Measurements from ENCODE around the gene TGFB1.
"Not testable (repeated sequence)": the region's sequence is repeated elsewhere in the genome, so short reads cannot be mapped to it uniquely, and the experiment has no call there.

TGFB1 gene

GRCh38 chr19:41381536-41381935 lies 27.8 kb upstream of the TGFB1 start:
- H3K4me1 Mint-ChIP-seq (ENCODE audit: low read depth) = peaks cover 43% of the 10 kb centered on the region
- H3K27me3 Mint-ChIP-seq; intact Hi-C loops (cut with micrococcal nuclease); H3K4me3 Mint-ChIP-seq; H3K9me3 Mint-ChIP-seq; H3K27ac Mint-ChIP-seq: not testable (repeated sequence)
- H3K36me3 Mint-ChIP-seq (ENCODE audit: low read depth) = peaks cover 61% of the 10 kb centered on the region

GRCh38 chr19:41377977-41378709 lies 24.4 kb upstream of the TGFB1 start:
- peak overlapping the region; percentile 39 for H3K4me3 Mint-ChIP-seq
- peaks cover 27% of the 10 kb centered on the region for H3K36me3 Mint-ChIP-seq (ENCODE audit: low read depth)
- H3K27ac Mint-ChIP-seq = peak overlapping the region; percentile 74
- no peaks in the 10 kb centered on the region for H3K27me3 Mint-ChIP-seq
- peaks cover 52% of the 10 kb centered on the region for H3K4me1 Mint-ChIP-seq (ENCODE audit: low read depth)
- intact Hi-C loops (cut with micrococcal nuclease) = no loop called here
- H3K9me3 Mint-ChIP-seq = no peaks in the 10 kb centered on the region

GRCh38 chr19:41376998-41377365 lies 23.3 kb upstream of the TGFB1 start:
- intact Hi-C loops (cut with micrococcal nuclease) = no loop called here

GRCh38 chr19:41376241-41376997 lies 22.7 kb upstream of the TGFB1 start, which contains the start of gene TMEM91:
Gene TMEM91 (plus strand): TSS chr19:41376533. CDS start chr19:41378310, 1,777 bp downstream.
- peak within 1 kb of the TSS; percentile 78 for H3K4me3 Mint-ChIP-seq
- H3K4me1 Mint-ChIP-seq (ENCODE audit: low read depth) = peaks cover 58% of the 10 kb centered on the region
- peaks cover 15% of the 10 kb centered on the region for H3K36me3 Mint-ChIP-seq (ENCODE audit: low read depth)
- no peaks in the 10 kb centered on the region for H3K27me3 Mint-ChIP-seq
- H3K9me3 Mint-ChIP-seq = no peaks in the 10 kb centered on the region
- intact Hi-C loops (cut with micrococcal nuclease) = no loop called here
- H3K27ac Mint-ChIP-seq = peak within 1 kb of the TSS; percentile 74

More at GRCh38 chr19:41376998-41377365, 23.3 kb upstream of the TGFB1 start:
- Mint-ChIP-seq H3K27ac (peak overlapping the region; percentile 74), H3K9me3 (no peaks in the 10 kb centered on the region), H3K36me3 (ENCODE audit: low read depth) (peaks cover 18% of the 10 kb centered on the region), H3K4me3 (peak overlapping the region; percentile 78), H3K27me3 (no peaks in the 10 kb centered on the region), H3K4me1 (ENCODE audit: low read depth) (peaks cover 57% of the 10 kb centered on the region)

DNA sequence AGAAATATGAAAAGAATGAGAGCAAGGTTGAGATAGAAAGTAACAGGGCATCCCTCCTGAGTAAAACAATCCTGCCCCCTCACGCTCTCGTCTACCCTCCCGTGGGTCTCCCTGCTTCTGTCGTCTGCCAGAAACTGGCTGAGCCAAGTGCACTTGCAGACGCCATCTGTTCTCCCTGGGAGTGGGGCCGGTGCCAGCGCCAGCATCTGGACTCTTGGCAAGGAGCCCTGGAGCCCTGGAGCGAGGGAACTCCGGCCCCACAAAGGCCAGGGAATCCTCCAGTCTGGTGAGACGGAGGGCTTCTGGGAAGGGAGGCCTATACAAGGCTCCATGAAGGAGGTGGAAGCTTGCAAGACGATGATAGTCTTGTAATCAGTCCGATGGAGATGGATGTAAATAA lies 20.3 kb upstream of the TGFB1 start:
- peaks cover 19% of the 10 kb centered on the region for H3K36me3 Mint-ChIP-seq (ENCODE audit: low read depth)
- H3K27ac Mint-ChIP-seq = peak overlapping the region; percentile 42
- H3K27me3 Mint-ChIP-seq = no peaks in the 10 kb centered on the region
- H3K9me3 Mint-ChIP-seq = no peaks in the 10 kb centered on the region
- H3K4me1 Mint-ChIP-seq (ENCODE audit: low read depth) = peaks cover 55% of the 10 kb centered on the region
- H3K4me3 Mint-ChIP-seq = no peak overlapping the region
- intact Hi-C loops (cut with micrococcal nuclease) = no loop called here

DNA sequence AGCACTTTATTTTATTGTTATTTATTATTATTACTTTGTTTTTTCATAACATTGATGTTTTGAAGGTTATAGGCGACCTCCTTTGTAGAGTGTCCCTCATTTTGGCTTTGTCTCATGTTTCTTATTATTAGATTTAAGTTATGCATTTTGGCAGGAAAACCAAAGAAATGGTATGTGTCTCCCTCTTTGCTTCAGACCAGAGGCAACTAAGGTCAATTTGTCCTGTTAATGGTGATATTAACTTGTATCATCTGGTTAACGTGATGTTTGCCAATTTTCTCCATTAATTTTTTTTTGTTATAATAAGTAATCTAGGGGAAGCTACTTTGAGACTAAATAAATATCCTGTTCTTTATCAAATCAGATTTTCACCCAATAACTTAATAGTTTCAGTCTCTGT lies 18.8 kb upstream of the TGFB1 start:
- Mint-ChIP-seq H3K4me1 (ENCODE audit: low read depth) (peaks cover 54% of the 10 kb centered on the region), H3K27me3 (no peaks in the 10 kb centered on the region), H3K27ac (peak overlapping the region; percentile 41), H3K4me3 (no peak overlapping the region), H3K9me3 (no peaks in the 10 kb centered on the region), H3K36me3 (ENCODE audit: low read depth) (peaks cover 13% of the 10 kb centered on the region)
- intact Hi-C loops (cut with micrococcal nuclease) = no loop called here

DNA sequence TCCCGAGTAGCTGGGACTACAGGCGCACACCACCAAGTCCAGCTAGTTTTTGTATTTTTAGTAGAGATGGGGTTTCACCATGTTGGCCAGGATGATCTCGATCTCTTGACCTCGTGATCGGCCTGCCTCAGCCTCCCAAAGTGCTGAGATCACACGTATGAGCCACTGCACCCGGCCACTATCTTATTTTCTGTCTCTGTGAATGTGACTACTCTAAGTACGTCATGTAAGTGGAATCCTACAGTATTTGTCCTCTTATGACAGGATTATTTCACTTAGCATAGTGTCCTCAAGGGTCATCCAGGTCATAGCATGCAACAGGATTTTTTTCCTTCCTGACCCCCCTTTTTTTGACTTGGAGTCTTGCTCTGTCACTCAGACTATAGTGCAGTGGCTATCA lies 17.8 kb upstream of the TGFB1 start:
- no peaks in the 10 kb centered on the region for H3K27me3 Mint-ChIP-seq
- H3K27ac Mint-ChIP-seq = peak overlapping the region; percentile 70
- H3K36me3 Mint-ChIP-seq (ENCODE audit: low read depth) = peaks cover 6% of the 10 kb centered on the region
- H3K4me1 Mint-ChIP-seq (ENCODE audit: low read depth) = peaks cover 54% of the 10 kb centered on the region
- no peaks in the 10 kb centered on the region for H3K9me3 Mint-ChIP-seq
- H3K4me3 Mint-ChIP-seq = no peak overlapping the region
- intact Hi-C loops (cut with micrococcal nuclease) = no loop called here

DNA sequence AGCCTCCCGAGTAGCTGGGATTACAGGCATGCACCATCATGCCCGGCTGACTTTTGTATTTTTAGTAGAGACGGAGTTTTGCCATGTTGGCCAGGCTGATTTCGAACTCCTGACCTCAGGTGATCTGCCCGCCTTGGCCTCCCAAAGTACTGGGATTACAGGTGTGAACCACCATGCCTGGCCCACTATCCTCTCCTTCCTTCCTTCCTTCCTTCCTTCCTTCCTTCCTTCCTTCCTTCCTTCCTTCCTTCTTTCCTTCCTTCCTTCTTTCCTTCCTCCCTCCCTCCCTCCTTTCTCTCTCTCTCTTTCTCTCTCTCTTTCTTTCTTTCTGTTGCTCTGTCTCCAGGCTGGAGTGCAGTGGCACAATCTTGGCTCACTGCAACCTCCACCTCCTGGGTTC lies 17.4 kb upstream of the TGFB1 start:
- intact Hi-C loops (cut with micrococcal nuclease); H3K4me3 Mint-ChIP-seq; H3K27me3 Mint-ChIP-seq; H3K9me3 Mint-ChIP-seq; H3K36me3 Mint-ChIP-seq (ENCODE audit: low read depth): not testable (repeated sequence)
- Mint-ChIP-seq H3K27ac (peak overlapping the region; percentile 70), H3K4me1 (ENCODE audit: low read depth) (peaks cover 56% of the 10 kb centered on the region)

DNA sequence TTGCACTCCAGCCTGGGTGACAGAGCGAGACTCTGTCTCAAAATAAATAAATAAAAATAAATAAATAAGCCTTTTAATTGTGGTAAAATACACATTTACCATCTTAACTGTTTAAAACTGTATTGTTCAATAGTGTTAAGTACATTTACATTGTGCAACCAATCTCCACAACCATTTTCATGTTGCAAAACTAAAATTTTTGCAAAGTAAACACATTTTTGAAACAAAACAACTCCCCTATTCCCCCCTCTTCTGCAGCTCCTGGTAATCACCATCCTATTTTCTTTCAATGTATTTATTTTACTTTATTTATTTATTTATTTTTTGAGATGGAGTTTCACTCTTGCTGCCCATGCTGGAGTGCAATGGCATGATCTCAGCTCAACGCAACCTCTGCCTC lies 16.0 kb upstream of the TGFB1 start:
- no peaks in the 10 kb centered on the region for H3K27me3 Mint-ChIP-seq
- no peaks in the 10 kb centered on the region for H3K9me3 Mint-ChIP-seq
- H3K27ac Mint-ChIP-seq = no peak overlapping the region
- H3K4me3 Mint-ChIP-seq = no peak overlapping the region
- intact Hi-C loops (cut with micrococcal nuclease) = no loop called here
- H3K36me3 Mint-ChIP-seq (ENCODE audit: low read depth) = peaks cover 6% of the 10 kb centered on the region
- H3K4me1 Mint-ChIP-seq (ENCODE audit: low read depth) = peaks cover 53% of the 10 kb centered on the region

GRCh38 chr19:41367848-41368301 lies 14.2 kb upstream of the TGFB1 start:
- Mint-ChIP-seq H3K9me3 (no peaks in the 10 kb centered on the region), H3K27ac (peak overlapping the region; percentile 100), H3K4me1 (ENCODE audit: low read depth) (peaks cover 58% of the 10 kb centered on the region), H3K27me3 (no peaks in the 10 kb centered on the region), H3K4me3 (peak overlapping the region; percentile 2), H3K36me3 (ENCODE audit: low read depth) (peaks cover 6% of the 10 kb centered on the region)
- intact Hi-C loops (cut with micrococcal nuclease) = no loop called here

DNA sequence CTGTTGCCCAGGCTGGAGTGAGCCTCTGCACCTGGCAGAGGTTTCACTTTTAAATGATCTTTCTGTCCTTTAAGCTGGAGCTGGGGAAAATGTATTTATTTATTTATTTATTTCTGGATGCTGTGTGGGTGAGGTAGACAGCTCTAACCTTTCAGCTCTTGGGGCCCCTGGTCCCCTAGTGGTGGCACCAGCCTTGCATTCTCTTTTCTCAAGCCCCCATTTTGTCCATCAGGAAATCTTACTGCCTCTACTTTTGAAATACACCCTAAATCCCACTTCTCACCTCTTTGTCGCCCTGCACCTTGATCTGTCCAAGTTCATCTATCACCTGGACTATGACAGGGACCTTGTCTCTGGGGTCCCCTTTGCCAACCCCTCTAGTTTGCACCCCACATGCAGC lies 12.4 kb upstream of the TGFB1 start:
- Mint-ChIP-seq H3K4me1 (ENCODE audit: low read depth) (peaks cover 54% of the 10 kb centered on the region), H3K4me3 (no peak overlapping the region), H3K27me3 (no peaks in the 10 kb centered on the region), H3K9me3 (no peaks in the 10 kb centered on the region), H3K36me3 (ENCODE audit: low read depth) (peaks cover 1% of the 10 kb centered on the region), H3K27ac (peak overlapping the region; percentile 100)
- intact Hi-C loops (cut with micrococcal nuclease) = no loop called here

GRCh38 chr19:41364524-41365391 lies 11.0 kb upstream of the TGFB1 start:
- peaks cover 5% of the 10 kb centered on the region for H3K36me3 Mint-ChIP-seq (ENCODE audit: low read depth)
- H3K4me3 Mint-ChIP-seq = peak overlapping the region; percentile 88
- H3K4me1 Mint-ChIP-seq (ENCODE audit: low read depth) = peaks cover 58% of the 10 kb centered on the region
- H3K27me3 Mint-ChIP-seq = no peaks in the 10 kb centered on the region
- H3K27ac Mint-ChIP-seq = peak overlapping the region; percentile 100
- no peaks in the 10 kb centered on the region for H3K9me3 Mint-ChIP-seq
- intact Hi-C loops (cut with micrococcal nuclease) = loop anchor here (2.0 kb wide), 2 partner anchors 32 to 74 kb away; partner anchors contain the start of genes BCKDHA, DMAC2 and EXOSC5

- H3K27me3 Mint-ChIP-seq = no peaks in the 10 kb centered on the region
- peak within 1 kb of the TSS; percentile 88 for H3K4me3 Mint-ChIP-seq
- H3K27ac Mint-ChIP-seq = peak within 1 kb of the TSS; percentile 100
- intact Hi-C loops (cut with micrococcal nuclease) = loop anchor here (2.0 kb wide), 2 partner anchors 33 to 75 kb away; partner anchors contain the start of genes BCKDHA, DMAC2 and EXOSC5
- H3K9me3 Mint-ChIP-seq = no peaks in the 10 kb centered on the region
- H3K4me1 Mint-ChIP-seq (ENCODE audit: low read depth) = peaks cover 52% of the 10 kb centered on the region
- peaks cover 7% of the 10 kb centered on the region for H3K36me3 Mint-ChIP-seq (ENCODE audit: low read depth)
Measured at GRCh38 chr19:41363753-41364523, 10.2 kb upstream of the TGFB1 start, which contains the start of gene B9D2. Gene B9D2 (minus strand): TSS chr19:41364149. CDS start chr19:41363519, 630 bp downstream.

All from dendritic cell treated with granulocyte-macrophage colony-stimulating factor and Interleukin-4, amounts not matched to agents 40 ng/mL and 50 ng/mL, for 4 days (primary cell).